K562 (cell line): ENCODE measurements around the gene ANKS1B. TPM values are rescaled to one million over a fixed set of nuclear protein-coding genes. Genes with fewer than 3 reads are reported as not detected.

Source experiments
- ATAC-seq: fragments of 200-7000 bp; cut with Tn5 transposase; 3 replicates; pipeline ENCODE4 v1.9.1; 2020; ENCODE audit warnings: moderate library complexity
- BruUV-seq: library from RNA; stranded (reverse); fragments of 400-500 nt; replicated peaks from 2 replicates; lab custom pipeline; 2021; lab: Mats Ljungman, UMichigan
- CTCF ChIA-PET: fragments of 300-600 bp; formaldehyde crosslinking; extraction: SDS; loops from one replicate; lab custom pipeline; 2021; ENCODE audit warnings: low intra/inter-chr PET ratio; lab: Yijun Ruan, JAX
- POLR2A ChIA-PET: fragments of 300-600, 350-650 bp; sonication (Branson Sonifier 250); formaldehyde crosslinking; extraction: SDS; loops from one replicate; lab custom pipeline; 2021; ENCODE audit warnings: antibody characterized with exemption, inconsistent platforms; lab: Yijun Ruan, JAX
- DNase-seq, 4 experiments: peaks; one replicate each; pipeline versions ENCODE4 v3.0.0 to v3.0.0-alpha.2; 2011 to 2018; ENCODE audit warnings: low spot score in 3 of 4, mixed read lengths in 3 of 4; ENCODE audit errors: extremely low read depth in 1 of 4
- FAIRE-seq: peaks from 2 replicates; lab custom pipeline; 2011; peaks lifted over from hg19 to GRCh38; lab: Jason Lieb, UNC
- H2AFZ ChIP-seq: 2 replicates; pipeline ENCODE4 v1.6.0; 2011; ENCODE audit warnings: low read depth, low read length, control low read depth, inconsistent platforms
- H3K27ac ChIP-seq: fragments of 200-600 bp; 3 replicates; pipeline ENCODE4 v1.8.0; 2011; ENCODE audit warnings: low read depth, mild to moderate bottlenecking, control low read depth, inconsistent platforms, low read length, moderate library complexity, mixed read lengths; ENCODE audit errors: extremely low read depth
- H3K27me3 ChIP-seq, 2 experiments: fragments of 300-600 bp in 1 of 2; 2 replicates in 1 of 2; 3 replicates in 1 of 2; pipeline versions ENCODE4 v1.6.0 to v1.8.0; 2011; ENCODE audit warnings: inconsistent platforms in 2 of 2, low read length in 2 of 2, mild to moderate bottlenecking in 1 of 2, mixed read lengths in 1 of 2, moderate library complexity in 1 of 2; ENCODE audit not compliant: control insufficient read depth in 2 of 2, insufficient read depth in 2 of 2
- H3K36me3 ChIP-seq: fragments of 300-600 bp; 3 replicates; pipeline ENCODE4 v1.8.0; 2011; ENCODE audit warnings: mild to moderate bottlenecking, low read length, inconsistent platforms; ENCODE audit not compliant: control insufficient read depth, insufficient read depth
- H3K4me1 ChIP-seq, 2 experiments: fragments of 200-600 bp in 1 of 2; replicated peaks in 1 of 2; 2 replicates in 1 of 2; 3 replicates in 1 of 2; pipeline versions ENCODE4 v1.5.1 to v1.8.0; 2011; ENCODE audit warnings: inconsistent platforms in 2 of 2, low read length in 2 of 2, mild to moderate bottlenecking in 1 of 2, mixed read lengths in 1 of 2, moderate library complexity in 1 of 2; ENCODE audit not compliant: control insufficient read depth in 2 of 2, insufficient read depth in 2 of 2
- H3K4me2 ChIP-seq: 2 replicates; pipeline ENCODE4 v1.6.1; 2011; ENCODE audit warnings: low read length, control low read depth, inconsistent platforms, mixed read lengths; ENCODE audit not compliant: insufficient read depth
- H3K4me3 ChIP-seq: fragments of 200-600 bp; sonication (generic), shearing (Covaris generic); 2 replicates; pipeline ENCODE4 v1.5.1; 2016; ENCODE audit warnings: control low read depth, inconsistent platforms
- H3K79me2 ChIP-seq: fragments of 200-600 bp; 3 replicates; pipeline ENCODE4 v1.8.0; 2011; ENCODE audit warnings: low read length, inconsistent platforms; ENCODE audit not compliant: control insufficient read depth, insufficient read depth
- H3K9ac ChIP-seq, 2 experiments: 2 replicates each; pipeline versions ENCODE4 v1.6.0 to v1.6.1; 2011; ENCODE audit warnings: low read depth in 2 of 2, low read length in 2 of 2, control low read depth in 1 of 2, inconsistent platforms in 1 of 2, mild to moderate bottlenecking in 1 of 2, mixed read lengths in 1 of 2; ENCODE audit not compliant: insufficient read depth in 1 of 2
- H3K9me1 ChIP-seq: one replicate; pipeline ENCODE4 v1.6.0; 2011; ENCODE audit warnings: inconsistent platforms, mild to moderate bottlenecking, low read length, moderate library complexity; ENCODE audit not compliant: control insufficient read depth, insufficient read depth
- H3K9me3 ChIP-seq: replicated peaks from 2 replicates; pipeline ENCODE4 v1.5.1; 2011; ENCODE audit warnings: low read depth, low read length, inconsistent platforms; ENCODE audit not compliant: control insufficient read depth, insufficient read depth
- H4K20me1 ChIP-seq: replicated peaks from 2 replicates; pipeline ENCODE4 v1.6.1; 2011; ENCODE audit warnings: low read length, inconsistent platforms, mixed read lengths; ENCODE audit not compliant: control insufficient read depth, insufficient read depth
- ARID3A ChIP-seq: IDR thresholded peaks from 2 replicates; pipeline ENCODE4 v1.6.1; 2012; ENCODE audit warnings: low read depth, low read length, improper control_type of control experiment, borderline replicate concordance
- BCLAF1 ChIP-seq, 2 experiments: fragments of 450-650 bp in 1 of 2; IDR thresholded peaks; 2 replicates each; pipeline ENCODE4 v1.6.1; 2011 to 2017; ENCODE audit warnings: low read depth in 2 of 2, antibody characterized with exemption in 1 of 2, borderline replicate concordance in 1 of 2, low read length in 1 of 2, mild to moderate bottlenecking in 1 of 2, mixed read lengths in 1 of 2; ENCODE audit not compliant: control insufficient read depth in 1 of 2
- CBX5 ChIP-seq: IDR thresholded peaks from 2 replicates; pipeline ENCODE4 v1.6.1; 2014; ENCODE audit warnings: low read depth, borderline replicate concordance
- ELF1 ChIP-seq: fragments of 200-800 bp; sonication (Bioruptor generic); IDR thresholded peaks from 2 replicates; pipeline ENCODE4 v1.6.1; 2016; ENCODE audit warnings: missing genetic modification characterization, missing compliant biosample characterization
- FOXK1 ChIP-seq: sonication (generic); formaldehyde crosslinking; IDR thresholded peaks from 2 replicates; pipeline ENCODE4 v1.8.0; 2022; ENCODE audit warnings: missing genetic modification reagents, mild to moderate bottlenecking, borderline replicate concordance
- PHB ChIP-seq: fragments of 250-450 bp; sonication (Bioruptor Pico); IDR thresholded peaks from 2 replicates; pipeline ENCODE4 v1.5.0; 2021
- TRIM28 ChIP-seq: fragments of 450-650 bp; IDR thresholded peaks from 2 replicates; pipeline ENCODE4 v1.6.1; 2017
- ZNF75A ChIP-seq: fragments of 450-650 bp; formaldehyde crosslinking; IDR thresholded peaks from 2 replicates; pipeline ENCODE4 v1.4.0; 2020; ENCODE audit warnings: mild to moderate bottlenecking
- WGBS: fragments of 100-300 bp; shearing (Covaris generic); methylation state at CpG from one replicate; pipeline ENCODE4 v1.1.6; 2016; ENCODE audit warnings: low coverage, mixed read lengths; ENCODE audit not compliant: insufficient coverage; ENCODE audit errors: missing lambda C conversion rate; 5-methylcytosine and 5-hydroxymethylcytosine counted together
- in situ Hi-C: fragments of 300-500 bp; cut with MboI; formaldehyde crosslinking; loops from 4 replicates; pipeline ENCODE4 v1.15.0; 2018; ENCODE audit warnings: inconsistent platforms, mixed read lengths
- intact Hi-C: fragments of 100-400 bp; cut with micrococcal nuclease; formaldehyde crosslinking; loops from 2 replicates; pipeline ENCODE4 v1.14.2; 2022
- polyA plus RNA-seq, 8 experiments: library from polyadenylated mRNA; depleted of rRNA in 4 of 8; stranded (reverse) in 5 of 8; unstranded in 3 of 8; fragments of >200 nt; fragmentation: Nextera tagmentation in 2 of 8; fragmentation: Illumina TruSeq in 1 of 8; extraction: Ambion mirVana in 2 of 8; extraction: Trizol in 1 of 8; gene quantifications; 2 replicates each; pipeline versions ENCODE4 v1.2.1 to v1.2.3, GENCODE V29; 2011 to 2014; ENCODE audit warnings: inconsistent platforms in 1 of 8, missing spikeins in 1 of 8
- total RNA-seq, 7 experiments: library from RNA; depleted of rRNA in 6 of 7; stranded (reverse); fragments of >200 nt in 6 of 7; fragmentation: Illumina TruSeq in 2 of 7; extraction: Trizol in 2 of 7; gene quantifications; 2 replicates each; pipeline versions ENCODE4 v1.2.1 to v1.2.3, GENCODE V29; 2011 to 2021; ENCODE audit warnings: low replicate concordance in 1 of 7

The ANKS1B gene
- total and polyA plus RNA-seq, 9 of the 15 experiments (the other 6 are each of a cell fraction or from before 2014, with no cell fraction given) = 0.04 to 0.47 (median 0.28) TPM; not detected in 4

GRCh38 chr12:99271071-99271470 lies 713.7 kb downstream of the ANKS1B start:
- Histone ChIP-seq H3K4me3 (no peak overlapping the region), H2AFZ (no peak overlapping the region), H3K27me3 (no peaks in the 10 kb centered on the region), H3K9me1 (no peaks in the 10 kb centered on the region), H3K27ac (no peak overlapping the region), H3K9ac (no peak overlapping the region), H3K79me2 (no peaks in the 10 kb centered on the region), H4K20me1 (no peaks in the 10 kb centered on the region), H3K4me1 (no peaks in the 10 kb centered on the region), H3K9me3 (no peaks in the 10 kb centered on the region; the same call in 1 of the 2 replicates), H3K4me2 (no peak overlapping the region), H3K36me3 (no peaks in the 10 kb centered on the region)
- in situ Hi-C loops (no loop called here), intact Hi-C loops (no loop called here)
- WGBS = 2% methylated on average over 3 of the region's 3 CpGs
- POLR2A ChIA-PET = no interaction called here
- no peak for FAIRE-seq
- no peak for DNase-seq
- TF ChIP-seq ZNF75A (CRISPR knock-in tag) = no peak
- no peak for TF ChIP-seq BCLAF1 (IDR thresholded peaks at IDR 0.05; ENCODE audit: borderline replicate concordance in 1 of 2, control insufficient read depth in 1 of 2, low read depth in 2 of 2, low read length in 1 of 2)
- no peak for TF ChIP-seq ELF1 (tag)
- no peak for TF ChIP-seq CBX5
- TF ChIP-seq FOXK1 (CRISPR knock-in tag) = no peak
- TF ChIP-seq ARID3A = no peak
- no peak for TF ChIP-seq TRIM28
- no peak for TF ChIP-seq PHB (CRISPR knock-in tag)
- no peak for ATAC-seq
- no TSS peak for BruUV-seq
- CTCF ChIA-PET = no interaction called here
